ENCODE data around the gene LMAN1L.

GRCh38 chr15:74826921-74827320 lies 14.3 kb downstream of the LMAN1L start:
- TF ChIP-seq POLR2A (IDR thresholded peaks at IDR 0.05) (no peak), CTCF (IDR thresholded peaks at IDR 0.05) (no peak)

Measured in vagina (tissue), 2 donors.